Activated T-cell treated with anti-CD3 and anti-CD28 coated beads, Interleukin-2, amount 50 U/mL, for 72 hours (primary cell): ENCODE results near the gene ZNF679. TPM values are rescaled to one million over a fixed set of nuclear protein-coding genes. Genes with fewer than 3 reads are reported as not detected.
A peak's percentile ranks its signal among the peaks of the same experiment; 100 is the strongest.
"Not testable (repeated sequence)": the region's sequence is repeated elsewhere in the genome, so short reads cannot be mapped to it uniquely, and the experiment has no call there.

Experiments
- ATAC-seq, 2 donors: fragments of 150-1000 bp; cut with Tn5 transposase; replicated peaks in 1 of 2; 2 replicates each; pipeline ENCODE4 v1.10.0; 2021; ENCODE audit warnings: moderate library complexity in 2 of 2, mild to moderate bottlenecking in 1 of 2
- DNase-seq, 2 donors: peaks; one replicate each; pipeline ENCODE4 v3.0.0; 2021 to 2022; ENCODE audit warnings: mixed read lengths in 1 of 2
- H3K27ac Mint-ChIP-seq: one replicate; pipeline ENCODE4 v1.8.0; 2022; ENCODE audit warnings: mild to moderate bottlenecking, moderate library complexity, mixed read lengths
- H3K27me3 Mint-ChIP-seq: one replicate; pipeline ENCODE4 v1.8.0; 2022; ENCODE audit warnings: low read depth, mixed read lengths
- H3K36me3 Mint-ChIP-seq, 2 donors: one replicate each; pipeline ENCODE4 v1.8.0; 2022; ENCODE audit warnings: mixed read lengths in 2 of 2, mild to moderate bottlenecking in 1 of 2; ENCODE audit not compliant: insufficient read depth in 2 of 2
- H3K4me1 Mint-ChIP-seq: one replicate; pipeline ENCODE4 v1.8.0; 2022; ENCODE audit warnings: low read depth, mixed read lengths
- H3K4me3 Mint-ChIP-seq, 2 donors: one replicate each; pipeline ENCODE4 v1.8.0; 2022; ENCODE audit warnings: mild to moderate bottlenecking in 2 of 2, mixed read lengths in 2 of 2, moderate library complexity in 2 of 2
- H3K9me3 Mint-ChIP-seq, 2 donors: one replicate each; pipeline ENCODE4 v1.8.0; 2022; ENCODE audit warnings: mixed read lengths in 2 of 2
- total RNA-seq, 2 donors: library from RNA; stranded (reverse); gene quantifications; one replicate each; pipeline ENCODE4 v1.2.3, GENCODE V29; 2022

ZNF679 gene
- total RNA-seq, 2 donors from 2014 or later = not detected

- Mint-ChIP-seq H3K36me3 (peaks cover 8 to 30% of the 10 kb centered on the region in 2 donors), H3K4me1 (peaks cover 20% of the 10 kb centered on the region), H3K4me3 (peak overlapping the region; percentile 93 to 99)
- not testable (repeated sequence) for H3K9me3 Mint-ChIP-seq, DNase-seq, ATAC-seq, H3K27me3 Mint-ChIP-seq, H3K27ac Mint-ChIP-seq
These were observed 87.9 kb downstream of the ZNF679 start for GRCh38 chr7:64316031-64316742.

Other genes starting within 250 kb of the ZNF679 start
- gene ZNF722, start 229.6 kb upstream of the ZNF679 start, total RNA-seq = not detected
- under 1 TPM; 0.19 TPM for gene ZNF727, start 183.0 kb upstream of the ZNF679 start, total RNA-seq
- not detected for gene ZNF735, start 21.3 kb upstream of the ZNF679 start, total RNA-seq
- 10 to 100 TPM; 31.0 to 33.9 TPM for gene ZNF736, start 85.5 kb downstream of the ZNF679 start, total RNA-seq